SK-N-SH (cell line): ENCODE measurements around the gene MALT1. TPM values are rescaled to one million over a fixed set of nuclear protein-coding genes. Genes with fewer than 3 reads are reported as not detected.
"Not testable (repeated sequence)": the region's sequence is repeated elsewhere in the genome, so short reads cannot be mapped to it uniquely, and the experiment has no call there.

Experiments used
- CTCF ChIA-PET: fragments of 300-600, 350-600 bp; formaldehyde crosslinking; extraction: SDS; loops from one replicate; lab custom pipeline; 2021; lab: Yijun Ruan, JAX
- POLR2A ChIA-PET: fragments of 350-600 bp; sonication (Branson Sonifier 250); formaldehyde crosslinking; extraction: SDS; loops from one replicate; lab custom pipeline; 2020; ENCODE audit warnings: antibody characterized with exemption, inconsistent platforms; lab: Yijun Ruan, JAX
- DNase-seq: peaks from one replicate; pipeline ENCODE4 v3.0.0; 2012
- H2AFZ ChIP-seq: fragments of 200-600 bp; sonication (generic); 2 replicates; pipeline ENCODE4 v1.8.1; 2016; ENCODE audit warnings: antibody characterized with exemption, mild to moderate bottlenecking, low read depth
- H3F3A ChIP-seq: fragments of 200-600 bp; sonication (generic); replicated peaks from 2 replicates; pipeline ENCODE3; 2016; ENCODE audit warnings: antibody characterized with exemption, mild to moderate bottlenecking; ENCODE audit not compliant: insufficient read depth
- H3K27ac ChIP-seq, 2 experiments: fragments of 200-500 bp in 1 of 2; fragments of 200-600 bp in 1 of 2; sonication (Bioruptor generic) in 1 of 2; sonication (generic), shearing (Covaris generic) in 1 of 2; 2 replicates each; pipeline versions ENCODE4 v1.5.1 to v1.6.1; 2014 to 2016; ENCODE audit warnings: low read depth in 2 of 2, inconsistent platforms in 1 of 2, low read length in 1 of 2, mild to moderate bottlenecking in 1 of 2, mixed read lengths in 1 of 2
- H3K27me3 ChIP-seq: fragments of 200-600 bp; sonication (generic), shearing (Covaris generic); 2 replicates; pipeline ENCODE4 v1.6.1; 2016; ENCODE audit warnings: mixed run types; ENCODE audit not compliant: insufficient read depth
- H3K36me3 ChIP-seq, 2 experiments: fragments of 200-500 bp in 1 of 2; fragments of 200-600 bp in 1 of 2; sonication (Bioruptor generic) in 1 of 2; sonication (generic) in 1 of 2; replicated peaks in 1 of 2; 2 replicates each; pipeline versions ENCODE3 to v1.5.1; 2014 to 2016; ENCODE audit warnings: low read length in 1 of 2, mild to moderate bottlenecking in 1 of 2; ENCODE audit not compliant: insufficient read depth in 2 of 2, control insufficient read depth in 1 of 2
- H3K4me1 ChIP-seq, 2 experiments: fragments of 200-500 bp in 1 of 2; fragments of 200-600 bp in 1 of 2; sonication (Bioruptor generic) in 1 of 2; sonication (generic), shearing (Covaris generic) in 1 of 2; 2 replicates each; pipeline versions ENCODE4 v1.5.1 to v1.6.1; 2014 to 2016; ENCODE audit warnings: low read depth in 1 of 2, low read length in 1 of 2, mixed run types in 1 of 2; ENCODE audit not compliant: insufficient read depth in 2 of 2, control insufficient read depth in 1 of 2
- H3K4me2 ChIP-seq: fragments of 200-600 bp; sonication (generic), shearing (Covaris generic); 2 replicates; pipeline ENCODE4 v1.6.1; 2017; ENCODE audit warnings: mixed run types
- H3K4me3 ChIP-seq, 2 experiments: fragments of 200-500 bp in 1 of 2; fragments of 200-600 bp in 1 of 2; sonication (Bioruptor generic) in 1 of 2; sonication (generic), shearing (Covaris generic) in 1 of 2; 2 replicates each; pipeline versions ENCODE4 v1.5.1 to v1.8.1; 2014 to 2016; ENCODE audit warnings: low read depth in 2 of 2, inconsistent platforms in 1 of 2, low read length in 1 of 2, mild to moderate bottlenecking in 1 of 2, mixed read lengths in 1 of 2, moderate library complexity in 1 of 2
- H3K79me2 ChIP-seq: fragments of 200-600 bp; sonication (generic); 2 replicates; pipeline ENCODE4 v1.8.1; 2017; ENCODE audit warnings: mild to moderate bottlenecking; ENCODE audit not compliant: insufficient read depth
- H3K9ac ChIP-seq: fragments of 200-600 bp; sonication (generic); 2 replicates; pipeline ENCODE4 v1.6.1; 2017; ENCODE audit warnings: mixed run types
- H3K9me2 ChIP-seq: fragments of 200-600 bp; sonication (generic); 2 replicates; pipeline ENCODE4 v1.6.1; 2017; ENCODE audit warnings: mixed run types
- H3K9me3 ChIP-seq: fragments of 200-600 bp; sonication (generic); 2 replicates; pipeline ENCODE4 v1.6.1; 2017; ENCODE audit warnings: mixed run types, mild to moderate bottlenecking, moderate library complexity
- H4K20me1 ChIP-seq: fragments of 200-600 bp; sonication (generic); 2 replicates; pipeline ENCODE4 v1.6.1; 2017; ENCODE audit warnings: mild to moderate bottlenecking, mixed run types; ENCODE audit not compliant: insufficient read depth
- FOXM1 ChIP-seq: IDR thresholded peaks from 2 replicates; pipeline ENCODE4 v1.4.0; 2012; ENCODE audit warnings: low read depth, mild to moderate bottlenecking
- GATA2 ChIP-seq: sonication (generic); formaldehyde crosslinking; IDR thresholded peaks from 2 replicates; pipeline ENCODE4 v1.5.0; 2020; ENCODE audit warnings: mild to moderate bottlenecking, missing genetic modification reagents
- MEF2A ChIP-seq: IDR thresholded peaks from 2 replicates; pipeline ENCODE4 v1.4.0; 2012; ENCODE audit warnings: low read depth, borderline replicate concordance
- RFX5 ChIP-seq: IDR thresholded peaks from 2 replicates; pipeline ENCODE4 v1.6.1; 2012; ENCODE audit warnings: mild to moderate bottlenecking, improper control_type of control experiment, low read length
- RXRA ChIP-seq: IDR thresholded peaks from 2 replicates; pipeline ENCODE4 v1.4.0; 2012; ENCODE audit warnings: low read depth, mild to moderate bottlenecking, borderline replicate concordance
- SIN3A ChIP-seq: IDR thresholded peaks from 2 replicates; pipeline ENCODE4 v1.6.1; 2012; ENCODE audit warnings: low read depth, mild to moderate bottlenecking, low read length, moderate library complexity, borderline replicate concordance
- TAF1 ChIP-seq: IDR thresholded peaks from 2 replicates; pipeline ENCODE4 v1.6.1; 2012; ENCODE audit warnings: low read depth, mild to moderate bottlenecking, low read length, moderate library complexity, borderline replicate concordance
- TCF12 ChIP-seq: IDR thresholded peaks from 2 replicates; pipeline ENCODE4 v1.4.0; 2012
- WGBS: methylation state at CpG from one replicate; pipeline ENCODE4 v1.1.6; 2017; ENCODE audit warnings: low lambda C conversion rate; 5-methylcytosine and 5-hydroxymethylcytosine counted together
- polyA plus RNA-seq, 3 experiments: library from polyadenylated mRNA; depleted of rRNA; stranded (reverse); fragments of >200 nt; gene quantifications; 2 replicates each; pipeline ENCODE4 v1.2.3, GENCODE V29; 2012
- TF ChIP-seq, protein P1 (sequence below): IDR thresholded peaks from 2 replicates; pipeline ENCODE4 v1.4.0; 2012; ENCODE audit warnings: low read depth, borderline replicate concordance
- TF ChIP-seq, protein P2 (sequence below): IDR thresholded peaks from 2 replicates; pipeline ENCODE4 v1.4.0; 2012; ENCODE audit warnings: low read depth, borderline replicate concordance

Gene MALT1
- polyA plus RNA-seq, 1 of the 3 experiments (the other 2 are of a cell fraction) = 6.6 TPM

DNA sequence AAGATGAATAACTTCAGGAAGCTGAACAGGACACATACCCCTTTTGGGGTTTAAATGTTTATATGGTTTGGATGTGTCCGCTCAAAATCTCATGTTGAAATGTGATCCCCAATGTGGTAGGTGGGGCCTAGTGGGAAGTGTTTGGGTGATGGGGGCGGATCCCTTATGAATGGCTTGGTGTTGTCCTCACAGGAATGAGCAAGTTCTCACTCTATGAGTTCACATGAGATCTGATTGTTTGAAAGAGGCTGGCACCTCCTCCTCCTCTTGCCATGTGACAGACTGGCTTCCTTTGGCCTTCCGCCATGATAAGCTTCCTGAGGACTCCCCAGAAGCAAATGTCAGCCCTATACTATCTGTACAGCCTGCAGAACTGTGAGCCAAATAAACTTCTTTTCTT is 104.8 kb downstream of the MALT1 start (continued):
- no peak for TF ChIP-seq SIN3A
- TF ChIP-seq, protein P1, sequence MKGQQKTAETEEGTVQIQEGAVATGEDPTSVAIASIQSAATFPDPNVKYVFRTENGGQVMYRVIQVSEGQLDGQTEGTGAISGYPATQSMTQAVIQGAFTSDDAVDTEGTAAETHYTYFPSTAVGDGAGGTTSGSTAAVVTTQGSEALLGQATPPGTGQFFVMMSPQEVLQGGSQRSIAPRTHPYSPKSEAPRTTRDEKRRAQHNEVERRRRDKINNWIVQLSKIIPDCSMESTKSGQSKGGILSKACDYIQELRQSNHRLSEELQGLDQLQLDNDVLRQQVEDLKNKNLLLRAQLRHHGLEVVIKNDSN = no peak
- TF ChIP-seq FOXM1 = no peak
- TF ChIP-seq RXRA = no peak
- TF ChIP-seq, protein P2, sequence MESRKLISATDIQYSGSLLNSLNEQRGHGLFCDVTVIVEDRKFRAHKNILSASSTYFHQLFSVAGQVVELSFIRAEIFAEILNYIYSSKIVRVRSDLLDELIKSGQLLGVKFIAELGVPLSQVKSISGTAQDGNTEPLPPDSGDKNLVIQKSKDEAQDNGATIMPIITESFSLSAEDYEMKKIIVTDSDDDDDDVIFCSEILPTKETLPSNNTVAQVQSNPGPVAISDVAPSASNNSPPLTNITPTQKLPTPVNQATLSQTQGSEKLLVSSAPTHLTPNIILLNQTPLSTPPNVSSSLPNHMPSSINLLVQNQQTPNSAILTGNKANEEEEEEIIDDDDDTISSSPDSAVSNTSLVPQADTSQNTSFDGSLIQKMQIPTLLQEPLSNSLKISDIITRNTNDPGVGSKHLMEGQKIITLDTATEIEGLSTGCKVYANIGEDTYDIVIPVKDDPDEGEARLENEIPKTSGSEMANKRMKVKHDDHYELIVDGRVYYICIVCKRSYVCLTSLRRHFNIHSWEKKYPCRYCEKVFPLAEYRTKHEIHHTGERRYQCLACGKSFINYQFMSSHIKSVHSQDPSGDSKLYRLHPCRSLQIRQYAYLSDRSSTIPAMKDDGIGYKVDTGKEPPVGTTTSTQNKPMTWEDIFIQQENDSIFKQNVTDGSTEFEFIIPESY = no peak
- TF ChIP-seq, all 33 proteins: peak for 0

DNA sequence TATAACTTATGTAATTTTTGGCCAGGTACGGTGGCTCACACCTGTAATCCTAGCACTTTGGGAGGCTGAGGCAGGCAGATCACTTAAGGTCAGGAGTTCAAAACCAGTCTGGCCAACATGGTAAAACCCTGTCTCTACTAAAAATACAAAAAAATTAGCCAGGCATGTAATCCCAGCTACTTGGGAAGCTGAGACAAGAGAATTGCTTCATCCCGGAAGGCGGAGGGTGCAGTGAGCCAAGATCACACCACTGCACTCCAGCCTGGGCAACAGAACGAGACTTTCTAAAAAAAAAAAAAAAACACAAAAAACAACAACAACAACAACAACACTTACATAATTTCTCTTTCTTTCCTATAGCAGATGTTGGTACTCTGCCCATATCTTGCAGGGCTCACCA is 105.3 kb downstream of the MALT1 start:
- H4K20me1 ChIP-seq, DNase-seq, H3K4me2 ChIP-seq, H3K4me1 ChIP-seq, H3K79me2 ChIP-seq, H3K9me2 ChIP-seq, H3F3A ChIP-seq, POLR2A ChIA-PET, H3K27ac ChIP-seq, H3K36me3 ChIP-seq, H3K9ac ChIP-seq, H3K4me3 ChIP-seq, H3K9me3 ChIP-seq, H3K27me3 ChIP-seq, H2AFZ ChIP-seq: not testable (repeated sequence)
- CTCF ChIA-PET = interaction anchor here (1.0 to 11.1 kb wide), 7 partner anchors 8 to 300 kb away, joined by 3 to 215 read pairs (median 8); no protein-coding TSS in a partner anchor
- WGBS = 87% methylated on average over 4 of the region's 4 CpGs

DNA sequence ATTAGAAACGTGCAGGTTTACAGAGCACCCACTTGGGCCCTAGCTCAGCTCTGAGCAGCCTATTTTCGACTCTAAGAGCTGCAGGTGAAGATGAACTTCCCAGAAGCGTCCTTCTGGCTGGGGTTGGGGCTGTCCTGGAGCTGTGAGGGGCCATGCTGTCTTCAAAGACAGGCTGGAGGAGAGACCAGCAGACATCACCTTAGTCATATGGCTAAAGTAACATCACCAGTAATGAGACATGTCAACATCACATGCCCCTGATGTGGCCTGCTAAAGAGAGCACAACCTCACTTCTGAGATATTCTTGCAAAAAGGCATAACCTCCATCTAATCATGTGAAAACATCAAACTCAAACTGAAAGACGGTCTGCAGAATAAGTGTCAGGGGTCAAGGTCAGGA is 106.2 kb downstream of the MALT1 start:
- CTCF ChIA-PET = interaction anchor here (1.0 to 5.3 kb wide), 4 partner anchors 8 to 300 kb away, joined by 3 to 66 read pairs (median 16); no protein-coding TSS in a partner anchor
- DNase-seq = no peak

More for the DNA sequence above, 106.2 kb downstream of the MALT1 start:
- Histone ChIP-seq H3K9ac (no peak overlapping the region), H3K4me1 (no peaks in the 10 kb centered on the region; a peak in 1 of 4 replicates), H3K9me3 (no peaks in the 10 kb centered on the region), H2AFZ (no peak overlapping the region), H3K4me2 (no peak overlapping the region), H3K27me3 (no peaks in the 10 kb centered on the region), H3K9me2 (no peaks in the 10 kb centered on the region), H4K20me1 (no peaks in the 10 kb centered on the region), H3K79me2 (no peaks in the 10 kb centered on the region), H3F3A (no peaks in the 10 kb centered on the region)
- POLR2A ChIA-PET = interaction anchor here (0.6 kb wide), 1 partner anchor 75 kb away, joined by 3 read pairs; no protein-coding TSS in a partner anchor
- no peak for TF ChIP-seq MEF2A
- TF ChIP-seq TAF1 = no peak
- no peak for TF ChIP-seq GATA2 (CRISPR knock-in tag)
- no peak for TF ChIP-seq TCF12
- TF ChIP-seq RFX5 = no peak
- TF ChIP-seq RXRA = no peak
- TF ChIP-seq, all 33 proteins: peak for 0
- Histone ChIP-seq H3K27ac (no peak overlapping the region), H3K4me3 (no peak overlapping the region), H3K36me3 (no peaks in the 10 kb centered on the region)
- WGBS = 74% methylated on average over 4 of the region's 4 CpGs
